Panc1 (cell line): ENCODE measurements around the gene USH2A. TPM values are rescaled to one million over a fixed set of nuclear protein-coding genes. Genes with fewer than 3 reads are reported as not detected.

ENCODE experiments used
- ATAC-seq: fragments of 200-7000 bp; cut with Tn5 transposase; 2 replicates; pipeline ENCODE4 v1.9.1; 2020; ENCODE audit warnings: mild to moderate bottlenecking, moderate library complexity
- BruUV-seq: library from RNA; stranded (reverse); fragments of 400-500 nt; replicated peaks from 2 replicates; lab custom pipeline; 2021; lab: Mats Ljungman, UMichigan
- CTCF ChIA-PET: fragments of 300-600 bp; sonication (Branson Sonifier 250); formaldehyde crosslinking; loops from one replicate; lab custom pipeline; 2022; ENCODE audit warnings: antibody characterized with exemption; lab: Charles Lee
- POLR2A ChIA-PET: fragments of 300-600 bp; sonication (Branson Sonifier 250); formaldehyde crosslinking; loops from one replicate; lab custom pipeline; 2022; ENCODE audit warnings: antibody characterized with exemption; lab: Charles Lee
- DNase-seq: peaks from one replicate; pipeline ENCODE4 v3.0.0-alpha.2; 2010; ENCODE audit warnings: low read depth, low spot score
- H3K27ac ChIP-seq: 2 replicates; pipeline ENCODE4 v1.5.1; 2011; ENCODE audit warnings: mild to moderate bottlenecking, low read length, inconsistent platforms
- H3K27me3 ChIP-seq: fragments of 200-500 bp; sonication (Bioruptor generic); 2 replicates; pipeline ENCODE4 v1.6.0; 2014; ENCODE audit warnings: low read length, inconsistent platforms; ENCODE audit not compliant: control insufficient read depth, insufficient read depth
- H3K36me3 ChIP-seq: fragments of 200-500 bp; sonication (Bioruptor generic); 2 replicates; pipeline ENCODE4 v1.5.1; 2014; ENCODE audit warnings: inconsistent platforms, mild to moderate bottlenecking, low read length, moderate library complexity; ENCODE audit not compliant: control insufficient read depth, insufficient read depth
- H3K4me1 ChIP-seq: 2 replicates; pipeline ENCODE4 v1.5.1; 2011; ENCODE audit warnings: inconsistent platforms, mild to moderate bottlenecking, low read length, moderate library complexity; ENCODE audit not compliant: control insufficient read depth, insufficient read depth
- H3K4me3 ChIP-seq, 2 experiments: 2 replicates each; pipeline ENCODE4 v1.5.1; 2011 to 2012; ENCODE audit warnings: low read depth in 2 of 2, low read length in 2 of 2, mild to moderate bottlenecking in 2 of 2, inconsistent platforms in 1 of 2, moderate library complexity in 1 of 2
- H3K9me3 ChIP-seq: fragments of 200-500 bp; sonication (Bioruptor generic); 2 replicates; pipeline ENCODE4 v1.5.1; 2014; ENCODE audit warnings: low read depth, mild to moderate bottlenecking, inconsistent platforms, low read length, moderate library complexity; ENCODE audit not compliant: control insufficient read depth, insufficient read depth
- POLR2AphosphoS5 ChIP-seq: IDR thresholded peaks from 2 replicates; pipeline ENCODE4 v1.6.1; 2012; ENCODE audit warnings: mild to moderate bottlenecking, low read depth, low read length, moderate library complexity
- SIN3A ChIP-seq: IDR thresholded peaks from 2 replicates; pipeline ENCODE4 v1.6.1; 2012; ENCODE audit warnings: low read depth, mild to moderate bottlenecking, low read length, moderate library complexity, borderline replicate concordance; ENCODE audit not compliant: insufficient read depth
- TCF7L2 ChIP-seq: IDR thresholded peaks from 2 replicates; pipeline ENCODE4 v1.6.1; 2011; ENCODE audit warnings: mild to moderate bottlenecking, low read depth, low read length, inconsistent platforms
- in situ Hi-C: cut with HindIII; loops from 2 replicates; pipeline ENCODE4 v1.10.0; 2016; ENCODE audit warnings: low sequenced_read_pairs, low pct_unique_long_range_greater_than_20kb
- intact Hi-C: fragments of 100-400 bp; cut with micrococcal nuclease; formaldehyde crosslinking; loops from one replicate; pipeline ENCODE4 v1.10.0; 2022; ENCODE audit not compliant: unreplicated experiment
- total RNA-seq: library from RNA; stranded (reverse); gene quantifications from one replicate; pipeline ENCODE4 v1.2.1, GENCODE V29; 2021; ENCODE audit not compliant: unreplicated experiment
- TF ChIP-seq, protein P1 (sequence below): fragments of 450-650 bp; IDR thresholded peaks from 2 replicates; pipeline ENCODE4 v1.5.1; 2017; ENCODE audit warnings: mild to moderate bottlenecking
- TF ChIP-seq, protein P2 (sequence below), 2 experiments: IDR thresholded peaks; 2 replicates each; pipeline ENCODE4 v1.6.1; 2011 to 2012; ENCODE audit warnings: low read depth in 2 of 2, control low read depth in 1 of 2, low read length in 1 of 2, mild to moderate bottlenecking in 1 of 2, moderate library complexity in 1 of 2; ENCODE audit not compliant: insufficient read depth in 1 of 2

Gene USH2A
- total RNA-seq, 1 experiment from 2014 or later = not detected

DNA sequence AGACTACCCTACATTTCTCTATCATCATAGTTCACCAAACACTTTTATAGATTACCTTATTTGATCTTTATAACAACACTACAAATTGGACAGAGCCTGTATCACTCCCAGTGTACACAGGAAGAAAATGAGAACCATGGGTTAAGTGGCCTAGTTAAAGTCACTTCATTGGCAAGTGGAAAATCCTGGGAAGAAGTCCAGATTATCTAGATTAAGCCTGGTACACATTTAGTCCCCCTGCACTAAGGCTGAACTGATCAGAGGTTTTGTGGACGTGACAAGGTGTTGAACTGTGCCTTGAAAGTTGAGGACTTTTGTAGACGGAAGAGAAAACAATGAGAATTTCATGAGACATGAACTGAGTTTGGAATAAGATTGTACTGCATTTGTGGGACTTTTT lies 7.5 kb upstream of the USH2A start:
- Histone ChIP-seq H3K4me3 (no peak overlapping the region), H3K36me3 (no peaks in the 10 kb centered on the region), H3K27me3 (no peaks in the 10 kb centered on the region), H3K4me1 (no peaks in the 10 kb centered on the region), H3K27ac (no peak overlapping the region), H3K9me3 (no peaks in the 10 kb centered on the region)
- intact Hi-C loops (no loop called here), in situ Hi-C loops (no loop called here)
- POLR2A ChIA-PET = no interaction called here
- CTCF ChIA-PET = no interaction called here
- ATAC-seq (no peak), DNase-seq (no peak)
- BruUV-seq = no TSS peak
- TF ChIP-seq, protein P1, sequence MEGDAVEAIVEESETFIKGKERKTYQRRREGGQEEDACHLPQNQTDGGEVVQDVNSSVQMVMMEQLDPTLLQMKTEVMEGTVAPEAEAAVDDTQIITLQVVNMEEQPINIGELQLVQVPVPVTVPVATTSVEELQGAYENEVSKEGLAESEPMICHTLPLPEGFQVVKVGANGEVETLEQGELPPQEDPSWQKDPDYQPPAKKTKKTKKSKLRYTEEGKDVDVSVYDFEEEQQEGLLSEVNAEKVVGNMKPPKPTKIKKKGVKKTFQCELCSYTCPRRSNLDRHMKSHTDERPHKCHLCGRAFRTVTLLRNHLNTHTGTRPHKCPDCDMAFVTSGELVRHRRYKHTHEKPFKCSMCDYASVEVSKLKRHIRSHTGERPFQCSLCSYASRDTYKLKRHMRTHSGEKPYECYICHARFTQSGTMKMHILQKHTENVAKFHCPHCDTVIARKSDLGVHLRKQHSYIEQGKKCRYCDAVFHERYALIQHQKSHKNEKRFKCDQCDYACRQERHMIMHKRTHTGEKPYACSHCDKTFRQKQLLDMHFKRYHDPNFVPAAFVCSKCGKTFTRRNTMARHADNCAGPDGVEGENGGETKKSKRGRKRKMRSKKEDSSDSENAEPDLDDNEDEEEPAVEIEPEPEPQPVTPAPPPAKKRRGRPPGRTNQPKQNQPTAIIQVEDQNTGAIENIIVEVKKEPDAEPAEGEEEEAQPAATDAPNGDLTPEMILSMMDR = no peak
- TF ChIP-seq, protein P2, sequence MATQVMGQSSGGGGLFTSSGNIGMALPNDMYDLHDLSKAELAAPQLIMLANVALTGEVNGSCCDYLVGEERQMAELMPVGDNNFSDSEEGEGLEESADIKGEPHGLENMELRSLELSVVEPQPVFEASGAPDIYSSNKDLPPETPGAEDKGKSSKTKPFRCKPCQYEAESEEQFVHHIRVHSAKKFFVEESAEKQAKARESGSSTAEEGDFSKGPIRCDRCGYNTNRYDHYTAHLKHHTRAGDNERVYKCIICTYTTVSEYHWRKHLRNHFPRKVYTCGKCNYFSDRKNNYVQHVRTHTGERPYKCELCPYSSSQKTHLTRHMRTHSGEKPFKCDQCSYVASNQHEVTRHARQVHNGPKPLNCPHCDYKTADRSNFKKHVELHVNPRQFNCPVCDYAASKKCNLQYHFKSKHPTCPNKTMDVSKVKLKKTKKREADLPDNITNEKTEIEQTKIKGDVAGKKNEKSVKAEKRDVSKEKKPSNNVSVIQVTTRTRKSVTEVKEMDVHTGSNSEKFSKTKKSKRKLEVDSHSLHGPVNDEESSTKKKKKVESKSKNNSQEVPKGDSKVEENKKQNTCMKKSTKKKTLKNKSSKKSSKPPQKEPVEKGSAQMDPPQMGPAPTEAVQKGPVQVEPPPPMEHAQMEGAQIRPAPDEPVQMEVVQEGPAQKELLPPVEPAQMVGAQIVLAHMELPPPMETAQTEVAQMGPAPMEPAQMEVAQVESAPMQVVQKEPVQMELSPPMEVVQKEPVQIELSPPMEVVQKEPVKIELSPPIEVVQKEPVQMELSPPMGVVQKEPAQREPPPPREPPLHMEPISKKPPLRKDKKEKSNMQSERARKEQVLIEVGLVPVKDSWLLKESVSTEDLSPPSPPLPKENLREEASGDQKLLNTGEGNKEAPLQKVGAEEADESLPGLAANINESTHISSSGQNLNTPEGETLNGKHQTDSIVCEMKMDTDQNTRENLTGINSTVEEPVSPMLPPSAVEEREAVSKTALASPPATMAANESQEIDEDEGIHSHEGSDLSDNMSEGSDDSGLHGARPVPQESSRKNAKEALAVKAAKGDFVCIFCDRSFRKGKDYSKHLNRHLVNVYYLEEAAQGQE (IDR thresholded peaks at IDR 0.05; ENCODE audit: insufficient read depth in 1 of 2, low read depth in 2 of 2, low read length in 1 of 2) = no peak
- no peak for TF ChIP-seq SIN3A
- no peak for TF ChIP-seq POLR2AphosphoS5
- no peak for TF ChIP-seq TCF7L2

DNA sequence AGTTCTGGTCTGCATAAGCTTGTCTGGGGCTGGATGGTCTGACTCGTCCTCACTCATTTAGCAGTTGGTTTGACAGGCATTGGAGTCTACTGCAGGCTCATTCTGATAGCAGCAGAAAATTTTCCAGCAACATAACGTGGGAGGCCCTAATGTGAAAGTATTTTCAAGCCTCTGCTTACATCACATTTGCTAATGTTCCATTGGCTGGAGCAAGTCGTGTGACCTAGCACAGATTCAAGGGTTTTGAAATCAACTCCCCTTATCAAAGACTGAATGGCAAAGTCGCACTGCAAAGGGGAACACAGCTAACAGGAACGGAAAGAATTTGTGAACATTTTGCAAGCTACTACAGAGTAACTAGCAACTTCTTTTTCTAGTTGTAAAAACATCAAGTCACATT lies 2.3 kb upstream of the USH2A start:
- TF ChIP-seq, protein P1 = no peak
- TF ChIP-seq, protein P2 (IDR thresholded peaks at IDR 0.05; ENCODE audit: insufficient read depth in 1 of 2, low read depth in 2 of 2, low read length in 1 of 2) = no peak
- no peak for TF ChIP-seq SIN3A
- TF ChIP-seq TCF7L2 = no peak
- in situ Hi-C loops (no loop called here), intact Hi-C loops (no loop called here)
- no TSS peak for BruUV-seq
- ChIA-PET POLR2A (no interaction called here), CTCF (no interaction called here)
- H3K4me3 ChIP-seq = no peak overlapping the region
- no peaks in the 10 kb centered on the region for H3K4me1 ChIP-seq
- H3K36me3 ChIP-seq = no peaks in the 10 kb centered on the region
- DNase-seq (no peak), ATAC-seq (no peak)
- H3K9me3 ChIP-seq = no peaks in the 10 kb centered on the region
- H3K27ac ChIP-seq = no peak overlapping the region
- H3K27me3 ChIP-seq = no peaks in the 10 kb centered on the region
